Measurements from ENCODE around the gene KDM4C.

The KDM4C gene

DNA sequence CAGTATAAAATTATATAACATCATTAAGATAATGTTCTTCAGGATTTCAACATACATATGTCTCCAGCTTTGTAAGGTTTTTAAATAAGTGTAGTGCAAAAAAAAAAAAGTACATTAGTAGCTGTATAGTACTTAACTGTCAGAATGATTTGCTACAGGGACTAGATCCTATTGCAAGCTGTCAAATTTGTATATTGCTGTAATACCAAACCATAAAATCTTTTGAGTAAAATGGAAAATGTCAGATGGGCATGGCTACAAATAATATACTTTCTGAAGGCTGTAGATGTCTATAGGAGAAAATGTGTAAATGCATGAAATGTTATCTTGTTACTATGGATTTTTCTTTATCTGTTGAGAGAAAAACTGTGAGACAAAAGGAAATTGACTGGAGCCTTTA, 298.5 kb downstream of the KDM4C start:
- no peak for DNase-seq

DNA sequence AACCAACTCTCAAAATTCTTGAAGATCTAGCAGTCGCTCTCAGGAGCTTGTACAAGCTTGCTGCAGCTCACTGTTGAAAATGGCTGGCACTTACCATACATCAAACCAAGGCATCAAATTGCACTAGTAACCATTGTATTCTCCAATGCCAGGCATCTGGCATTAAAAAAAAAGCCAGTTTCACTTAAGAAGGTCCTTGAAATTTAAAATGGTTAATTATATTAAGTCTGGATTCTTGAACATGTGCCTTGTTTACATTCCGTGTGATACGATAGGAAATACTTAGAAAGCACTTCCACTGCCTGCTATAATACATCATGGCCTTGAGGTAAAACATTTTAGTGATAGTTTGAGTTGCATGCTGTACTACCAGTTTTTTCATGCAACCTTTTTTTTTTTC, 300.7 kb downstream of the KDM4C start:
- no peak for DNase-seq

DNA sequence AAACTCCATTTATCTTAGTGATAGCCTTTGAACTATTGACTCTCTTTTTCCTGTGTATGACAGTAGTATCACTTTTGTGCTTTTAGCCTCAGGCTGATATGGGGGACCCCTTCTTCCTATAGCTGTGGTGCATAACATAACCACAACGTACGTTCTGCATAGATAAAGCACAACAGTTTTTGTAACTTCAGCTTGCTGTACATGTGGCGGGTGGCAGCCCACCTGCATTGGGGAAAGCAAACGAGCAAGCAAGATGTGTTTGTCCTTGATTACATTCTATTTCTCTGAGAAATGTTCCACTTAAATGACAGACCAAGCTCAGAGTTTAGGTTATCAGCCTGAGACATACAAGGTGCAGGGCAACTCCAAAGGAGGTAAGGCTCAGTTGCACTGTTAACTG, 309.4 kb downstream of the KDM4C start:
- no peak for DNase-seq

- DNase-seq, result no peak
These were observed 314.1 kb downstream of the KDM4C start for GRCh38 chr9:7071916-7072315.

- no peak for DNase-seq
These were observed 315.9 kb downstream of the KDM4C start for GRCh38 chr9:7073706-7074105.

- no peak for DNase-seq
These were observed 317.4 kb downstream of the KDM4C start for GRCh38 chr9:7075154-7075553.

DNA sequence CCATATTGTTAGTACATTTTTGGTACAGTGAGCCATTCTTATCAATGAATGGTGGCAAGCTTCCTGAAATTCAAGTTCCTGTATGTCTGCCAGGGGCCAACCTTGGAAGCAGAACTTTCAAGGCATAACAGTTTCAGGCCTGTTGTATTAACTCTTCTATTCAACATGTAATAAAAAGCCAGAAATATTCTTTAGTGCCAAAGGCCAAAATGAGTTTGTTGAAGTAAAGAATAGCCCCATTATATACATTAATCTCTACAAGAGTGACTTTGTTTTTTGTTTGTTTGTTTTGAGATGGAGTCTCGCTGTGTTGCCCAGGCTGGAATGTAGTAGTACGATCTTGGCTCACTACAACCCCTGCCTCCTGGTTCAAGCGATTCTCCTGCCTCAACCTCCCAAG, 321.3 kb downstream of the KDM4C start:
- DNase-seq, result no peak

DNA sequence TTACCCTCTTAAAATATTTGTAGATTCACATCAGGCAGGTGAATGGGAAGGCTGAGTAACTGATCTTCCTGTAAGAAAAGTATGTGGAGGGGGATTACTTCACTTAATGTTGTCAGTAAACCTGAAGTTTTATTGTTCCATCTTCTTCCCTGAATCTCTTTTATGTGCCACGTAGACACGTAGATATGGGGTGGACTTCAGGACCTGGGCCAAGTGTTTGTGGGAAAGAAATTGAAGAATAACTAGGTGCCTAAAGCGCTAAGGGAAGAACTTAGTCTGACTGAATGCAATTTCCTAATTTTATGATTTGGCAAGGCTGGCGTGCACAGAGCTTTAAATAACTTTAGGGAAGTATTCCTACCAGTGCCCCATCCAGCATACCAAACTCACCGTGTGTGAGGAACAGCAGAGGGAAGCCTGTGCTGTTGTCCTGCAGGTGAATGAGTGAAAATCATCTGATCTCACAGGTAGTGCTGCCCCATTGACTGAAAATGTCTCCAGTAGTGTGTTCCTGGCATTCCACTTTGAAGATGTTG, 323.4 kb downstream of the KDM4C start:
- no peak for DNase-seq

DNA sequence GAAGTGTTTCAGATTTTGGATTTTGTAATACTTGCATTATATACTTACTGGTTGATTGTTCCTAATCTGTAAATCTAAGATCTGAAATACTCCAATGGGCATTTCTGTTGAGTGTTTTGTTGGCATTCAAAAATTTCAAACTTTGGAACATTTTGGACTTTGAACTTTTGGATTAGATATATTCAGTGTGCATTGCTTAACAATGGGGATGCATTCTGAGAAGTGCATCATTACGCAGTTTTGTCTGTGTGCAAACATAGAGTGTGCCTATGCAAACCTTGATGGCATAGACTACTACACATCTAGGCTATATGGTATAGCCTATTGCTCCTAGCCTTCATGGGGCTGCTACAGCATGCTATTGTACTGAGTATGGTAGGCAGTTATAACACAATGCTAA, 325.4 kb downstream of the KDM4C start:
- no peak for DNase-seq

GRCh38 chr9:7085357-7085756, 327.6 kb downstream of the KDM4C start:
- no peak for DNase-seq

GRCh38 chr9:7086389-7086788, 328.6 kb downstream of the KDM4C start:
- no peak for DNase-seq

- DNase-seq, result no peak
These were observed 330.8 kb downstream of the KDM4C start for GRCh38 chr9:7088611-7089010.

- DNase-seq, result no peak
These were observed 331.8 kb downstream of the KDM4C start for GRCh38 chr9:7089406-7090193.

DNA sequence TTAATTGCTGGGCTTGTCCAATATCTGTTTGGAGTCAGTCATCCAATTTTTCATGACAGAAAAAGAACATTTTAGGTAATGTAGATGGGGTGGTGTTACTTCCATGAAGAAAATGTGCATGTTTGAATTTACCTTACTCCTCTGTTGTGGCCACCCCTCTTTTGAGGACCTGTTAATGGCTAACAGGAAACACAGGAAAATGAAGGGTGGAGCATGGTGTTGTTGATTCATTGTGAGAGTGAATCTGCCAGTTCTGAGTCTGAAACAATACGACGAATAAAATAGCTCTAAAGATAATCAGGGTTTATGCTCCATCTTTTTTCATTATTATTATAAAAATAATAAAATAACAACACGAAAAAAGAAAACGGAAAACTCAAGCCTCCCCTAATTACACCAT, 335.3 kb downstream of the KDM4C start:
- no peak for DNase-seq

GRCh38 chr9:7094052-7094451, 336.3 kb downstream of the KDM4C start:
- no peak for DNase-seq

DNA sequence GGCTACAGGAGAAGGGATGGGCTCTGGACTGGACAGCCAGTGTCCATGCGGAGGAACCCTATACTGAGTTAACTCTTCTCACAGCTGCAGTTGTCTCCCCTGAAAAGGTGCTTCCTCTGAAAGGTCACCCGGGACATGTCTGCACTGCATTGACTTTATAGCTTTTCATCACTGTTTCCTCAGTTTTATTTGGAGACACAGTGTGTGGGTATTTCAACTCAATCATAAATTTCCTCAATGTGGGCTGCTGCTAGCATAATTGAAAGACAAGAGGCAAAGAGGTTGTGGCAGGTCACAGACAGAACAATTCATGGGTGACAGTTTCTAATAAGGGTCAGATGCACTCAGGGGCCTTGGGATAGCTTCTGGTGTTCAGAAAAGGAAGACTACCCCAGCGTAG, 336.8 kb downstream of the KDM4C start:
- no peak for DNase-seq

GRCh38 chr9:7095058-7095457, 337.3 kb downstream of the KDM4C start:
- no peak for DNase-seq

GRCh38 chr9:7097040-7097715, 339.4 kb downstream of the KDM4C start:
- DNase-seq, result no peak

DNA sequence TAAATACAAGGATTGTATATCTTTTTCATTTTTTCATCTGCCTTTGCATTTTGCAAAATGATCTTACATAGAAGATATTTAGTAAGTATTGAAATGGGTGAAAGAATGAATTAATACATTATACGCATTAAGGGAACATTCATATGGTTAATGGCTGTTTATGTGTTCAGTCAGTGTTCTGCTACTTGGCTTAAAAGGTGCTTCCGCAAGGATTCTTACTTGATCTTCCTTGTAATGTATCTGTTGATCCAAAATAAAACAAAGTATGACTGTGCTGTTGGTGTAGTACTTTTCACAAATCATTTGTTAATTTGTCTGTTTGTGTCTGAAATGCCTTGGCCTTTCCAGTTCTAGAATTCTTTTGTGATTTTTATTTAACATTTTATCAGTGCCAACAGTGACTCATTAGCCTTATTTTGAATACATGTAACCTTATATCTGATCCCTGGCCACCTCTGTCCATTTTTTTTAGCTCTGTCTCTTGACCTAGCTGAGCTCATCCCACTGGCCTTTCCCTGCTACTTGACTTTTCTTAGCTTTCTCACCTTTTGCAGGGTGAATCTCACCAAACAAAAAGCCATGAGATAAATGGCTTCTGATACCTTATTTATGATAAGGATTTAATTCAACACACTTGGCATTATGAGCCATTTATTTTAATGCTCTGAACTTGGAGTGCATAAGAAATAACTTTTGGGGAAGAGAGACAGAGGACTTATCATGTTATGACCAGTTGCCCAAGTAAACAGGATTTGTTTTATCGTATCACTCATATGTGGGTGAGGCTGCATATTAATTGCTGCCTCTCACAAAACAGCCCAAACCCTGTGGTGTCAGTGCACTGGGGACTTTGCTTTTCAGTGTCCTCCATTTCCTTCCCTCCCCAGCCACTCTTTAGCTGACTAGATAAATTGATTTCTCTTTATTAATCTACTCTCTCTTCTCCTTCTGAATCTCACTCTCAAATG, 340.3 kb downstream of the KDM4C start:
- no peak for DNase-seq

- no peak for DNase-seq
These were observed 345.6 kb downstream of the KDM4C start for GRCh38 chr9:7103367-7103766.

GRCh38 chr9:7103771-7104170, 346.0 kb downstream of the KDM4C start:
- no peak for DNase-seq

- DNase-seq, result no peak
These were observed 346.9 kb downstream of the KDM4C start for GRCh38 chr9:7104625-7105024.

- DNase-seq, result no peak
These were observed 347.3 kb downstream of the KDM4C start for GRCh38 chr9:7105095-7105494.

Data from CD4-positive, alpha-beta T cell treated with Interleukin-1 beta for 1 hour (primary cell).